GM10266 (cell line): ENCODE results near the gene CDK4.

Experiments used
- DNase-seq: peaks from one replicate; pipeline ENCODE4 v3.0.0; 2012; ENCODE audit errors: extremely low spot score
- CTCF ChIP-seq: IDR thresholded peaks from 2 replicates; pipeline ENCODE4 v1.5.1; 2012; ENCODE audit warnings: mild to moderate bottlenecking, low read depth; ENCODE audit not compliant: control insufficient read depth, insufficient read depth; ENCODE audit errors: missing control alignments

CDK4 gene

GRCh38 chr12:57783466-57783801 is 31.3 kb upstream of the CDK4 start:
- TF ChIP-seq CTCF, result no peak
- DNase-seq, result no peak

GRCh38 chr12:57782608-57783465 is 30.7 kb upstream of the CDK4 start, which contains the start of gene TSFM:
Gene TSFM, plus strand, starts transcription at chr12:57782787. Its CDS starts 15 bp downstream, at chr12:57782802.
- TF ChIP-seq CTCF, result peak; percentile 97
- DNase-seq, result peak; percentile 82

- no peak for TF ChIP-seq CTCF
- DNase-seq, result no peak
Observed at GRCh38 chr12:57782243-57782607, 30.1 kb upstream of the CDK4 start.

GRCh38 chr12:57781801-57782200 is 29.7 kb upstream of the CDK4 start:
- no peak for TF ChIP-seq CTCF
- DNase-seq, result no peak

- TF ChIP-seq CTCF, result no peak
- DNase-seq, result no peak
Observed at GRCh38 chr12:57781244-57781643, 29.1 kb upstream of the CDK4 start.

GRCh38 chr12:57780284-57780897 is 28.3 kb upstream of the CDK4 start:
- no peak for TF ChIP-seq CTCF
- no peak for DNase-seq

- DNase-seq, result no peak
- no peak for TF ChIP-seq CTCF
Observed at GRCh38 chr12:57779736-57780135, 27.6 kb upstream of the CDK4 start.
